HG03196 (cell line): ENCODE measurements around the gene NRXN2.

Experiments
- ATAC-seq: cut with Tn5 transposase; IDR thresholded peaks from one replicate; pipeline ENCODE4 v1.9.1; 2021; ENCODE audit not compliant: unreplicated experiment

The NRXN2 gene

GRCh38 chr11:64759131-64759721 is 36.2 kb upstream of the NRXN2 start:
- no peak for ATAC-seq

- no peak for ATAC-seq
Measured at GRCh38 chr11:64758330-64759079, 35.5 kb upstream of the NRXN2 start.

- no peak for ATAC-seq
Measured at GRCh38 chr11:64757549-64758329, 34.7 kb upstream of the NRXN2 start.

- ATAC-seq, result no peak
Measured at GRCh38 chr11:64755681-64756361, 32.8 kb upstream of the NRXN2 start.

GRCh38 chr11:64754919-64755662 is 32.1 kb upstream of the NRXN2 start:
- no peak for ATAC-seq

- ATAC-seq, result no peak
Measured at GRCh38 chr11:64754124-64754918, 31.3 kb upstream of the NRXN2 start.

- no peak for ATAC-seq
Measured at GRCh38 chr11:64753380-64754123, 30.6 kb upstream of the NRXN2 start.

- ATAC-seq, result no peak
Measured at GRCh38 chr11:64753019-64753379, 30.0 kb upstream of the NRXN2 start.

- ATAC-seq, result no peak
Measured at GRCh38 chr11:64752175-64752970, 29.4 kb upstream of the NRXN2 start.

- ATAC-seq, result no peak
Measured at GRCh38 chr11:64751580-64751979, 28.6 kb upstream of the NRXN2 start.

GRCh38 chr11:64751136-64751535 is 28.1 kb upstream of the NRXN2 start:
- no peak for ATAC-seq

- no peak for ATAC-seq
Measured at GRCh38 chr11:64750361-64751054, 27.5 kb upstream of the NRXN2 start.

GRCh38 chr11:64747961-64748665 is 25.1 kb upstream of the NRXN2 start:
- ATAC-seq, result no peak

- no peak for ATAC-seq
Measured at GRCh38 chr11:64746486-64746885, 23.5 kb upstream of the NRXN2 start.

GRCh38 chr11:64745521-64746328 is 22.7 kb upstream of the NRXN2 start:
- ATAC-seq, result no peak

GRCh38 chr11:64745189-64745520 is 22.2 kb upstream of the NRXN2 start:
- peak; percentile 40 for ATAC-seq
